GM19395 (cell line): ENCODE measurements around the gene C1QC.

ENCODE experiments used
- ATAC-seq: cut with Tn5 transposase; IDR thresholded peaks from one replicate; pipeline ENCODE4 v1.9.1; 2021; ENCODE audit warnings: mild to moderate bottlenecking, moderate library complexity; ENCODE audit not compliant: unreplicated experiment

Gene C1QC

DNA sequence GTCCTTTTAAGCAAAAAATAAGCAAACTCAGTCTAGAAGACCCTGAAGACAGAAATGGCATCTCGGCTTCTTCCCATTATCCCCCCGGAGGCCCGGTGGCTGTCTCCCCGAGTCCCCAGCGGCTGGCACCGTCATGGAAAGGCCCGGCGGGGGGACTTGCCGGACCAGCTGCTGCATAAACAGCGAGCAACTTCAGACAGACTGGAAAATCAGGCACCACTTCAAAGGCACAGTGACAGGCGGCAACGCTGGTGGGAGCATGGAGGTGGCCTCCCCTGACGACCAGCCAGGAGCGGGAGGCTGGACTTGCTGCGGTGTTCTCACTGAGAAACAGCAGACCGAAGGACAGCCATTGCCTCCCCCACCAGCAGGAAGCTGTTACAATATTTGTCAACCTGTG lies 25.4 kb upstream of the C1QC start:
- no peak for ATAC-seq

DNA sequence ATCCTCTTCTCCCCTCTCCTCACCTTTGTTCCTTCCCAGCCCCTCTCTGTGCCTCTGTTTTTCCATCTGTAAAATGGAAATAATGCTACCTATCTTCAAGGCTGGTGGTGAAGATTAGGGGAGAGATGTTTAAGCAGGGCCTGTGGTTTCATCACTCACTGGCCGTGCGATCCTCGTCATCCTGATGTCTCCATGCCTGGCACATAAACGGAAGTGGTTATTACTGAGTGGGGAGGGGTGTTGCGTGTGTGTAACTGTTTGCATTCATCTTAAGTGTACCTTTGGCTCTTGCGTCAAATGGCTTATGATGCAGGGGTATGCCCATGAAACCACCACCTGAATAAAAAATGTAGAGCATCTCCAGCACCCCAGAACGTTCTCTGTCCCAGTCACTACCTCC lies 24.2 kb upstream of the C1QC start:
- ATAC-seq, result no peak

DNA sequence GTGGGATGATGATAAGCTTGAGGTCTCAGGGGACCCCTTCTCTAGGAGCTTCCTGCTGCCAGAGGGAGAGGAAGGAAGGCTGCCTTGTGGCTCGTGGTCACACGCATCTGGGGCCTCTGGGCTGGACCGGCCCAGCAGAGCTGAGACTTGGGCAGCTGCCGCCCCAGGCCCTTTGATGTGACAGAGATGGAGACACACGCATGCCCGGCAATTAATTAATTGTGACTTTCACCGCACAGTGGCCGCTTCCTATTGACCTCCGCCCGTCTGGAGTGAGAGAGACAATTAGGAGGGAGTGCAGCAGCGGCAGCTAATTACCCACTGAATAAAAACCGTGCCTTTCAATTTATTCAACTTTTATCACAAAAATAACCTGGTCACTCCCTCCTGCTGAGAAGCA lies 23.6 kb upstream of the C1QC start:
- no peak for ATAC-seq

DNA sequence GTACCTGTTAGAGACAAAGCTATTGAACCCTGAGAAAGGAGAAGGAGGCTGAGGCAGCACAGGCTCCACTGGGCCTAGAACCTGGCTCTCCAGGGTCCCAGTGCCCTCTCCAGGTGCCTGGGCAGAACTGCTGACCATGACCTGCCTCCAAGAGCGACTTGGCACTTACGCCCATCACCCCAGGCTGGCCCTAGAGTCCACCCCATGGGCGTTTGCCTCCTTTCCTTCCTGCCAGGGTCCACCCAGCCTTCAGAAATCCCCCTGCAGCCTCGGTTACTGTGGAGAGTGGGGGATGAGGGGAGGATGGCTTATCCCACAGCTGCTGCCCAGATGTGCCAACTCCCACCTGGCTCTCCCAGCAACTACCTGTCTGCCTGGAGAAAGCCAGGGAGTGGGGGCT lies 21.7 kb upstream of the C1QC start:
- no peak for ATAC-seq

DNA sequence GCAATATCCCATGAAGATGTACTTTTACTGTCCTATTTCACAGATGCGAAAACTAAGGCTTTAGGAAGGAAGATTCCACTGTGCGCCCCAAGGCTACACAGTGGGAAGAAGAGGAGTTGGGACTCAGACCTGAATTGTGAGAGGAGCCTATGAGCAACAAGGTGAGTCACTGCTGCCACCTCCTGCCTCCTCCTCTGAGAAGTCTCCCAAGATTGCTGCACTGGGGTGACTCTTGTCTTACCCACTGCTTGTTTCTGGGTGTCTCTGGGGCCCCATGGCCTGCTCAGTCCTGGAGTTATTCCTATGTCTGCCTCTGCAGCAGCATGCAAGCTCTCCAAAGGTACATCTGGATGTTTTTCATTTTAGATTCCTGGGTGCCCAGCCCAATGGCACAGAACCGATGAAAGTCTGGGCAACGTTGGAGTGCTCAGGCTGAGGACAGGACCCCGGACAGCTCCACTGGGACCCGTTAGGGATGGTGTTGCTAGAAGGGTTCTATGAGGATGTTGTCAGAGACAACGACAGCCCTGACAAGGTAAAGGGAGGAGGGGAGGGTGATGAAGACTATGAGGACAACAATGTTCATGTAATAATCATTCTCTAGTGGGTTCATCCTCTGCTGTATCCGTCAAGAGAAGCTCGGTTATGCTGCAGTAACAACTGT lies 18.0 kb upstream of the C1QC start:
- ATAC-seq, result no peak

DNA sequence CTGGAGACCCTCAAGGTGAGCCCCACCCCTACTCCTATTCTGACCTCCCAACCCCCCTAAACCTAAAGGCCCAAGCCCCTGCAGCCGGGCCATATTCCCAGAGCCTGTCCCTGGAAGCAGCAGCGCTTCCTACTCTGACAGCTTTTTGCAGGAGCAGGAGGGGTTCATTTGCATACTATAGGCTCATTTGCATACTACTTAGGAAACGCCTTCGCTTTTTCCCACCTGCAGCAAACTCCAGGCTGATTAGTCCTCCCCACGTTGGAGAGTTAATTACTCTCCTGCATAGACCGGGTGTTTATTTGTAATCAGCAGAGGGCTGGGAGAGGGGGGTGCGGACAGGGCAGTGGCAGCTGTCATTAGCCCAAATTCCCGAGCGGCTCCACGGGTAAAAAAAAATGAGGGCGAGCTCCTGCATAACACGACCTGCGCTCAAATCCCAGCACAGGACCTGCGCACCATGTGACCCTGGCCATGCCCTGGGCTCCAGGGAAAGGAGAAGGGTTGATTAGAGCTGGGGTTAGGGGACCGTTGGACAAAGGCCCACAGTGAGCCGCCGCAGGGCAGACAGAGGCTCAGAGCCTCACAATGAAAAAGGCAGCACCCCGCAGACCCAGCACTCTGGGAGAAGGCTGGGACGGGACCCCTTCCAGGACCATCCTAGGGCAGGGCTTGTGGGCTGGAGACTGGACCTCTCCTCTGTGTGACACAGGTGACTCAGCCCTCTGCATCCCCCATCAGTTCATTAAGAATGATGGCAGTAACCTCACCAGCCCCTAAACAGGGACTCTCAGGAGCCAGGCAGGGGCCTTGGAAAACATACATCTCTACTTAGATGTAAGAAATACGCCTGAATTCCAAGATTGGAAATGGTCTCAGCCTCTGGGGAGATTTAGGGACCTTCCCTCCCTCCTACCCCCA lies 16.9 kb upstream of the C1QC start:
- no peak for ATAC-seq

DNA sequence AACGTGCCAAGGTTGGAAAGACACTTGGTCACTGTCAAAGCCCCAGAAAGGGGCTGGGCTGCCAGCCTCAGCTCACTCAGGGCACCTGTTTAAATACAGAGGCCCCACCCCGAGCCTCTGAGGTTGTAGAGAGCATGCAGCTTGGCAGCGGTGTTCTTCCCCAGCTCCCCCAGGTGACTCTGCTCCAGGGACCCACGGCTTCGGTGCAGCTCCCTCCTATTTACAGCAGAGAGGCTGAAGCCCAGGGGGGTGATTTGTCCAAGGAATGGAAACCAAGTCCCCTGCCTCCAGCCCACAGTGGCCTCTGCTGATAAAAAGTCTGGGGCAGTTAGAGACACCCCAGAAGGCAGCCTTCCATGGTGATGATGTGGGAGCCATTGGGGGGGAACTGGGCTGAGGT lies 16.1 kb upstream of the C1QC start:
- no peak for ATAC-seq

DNA sequence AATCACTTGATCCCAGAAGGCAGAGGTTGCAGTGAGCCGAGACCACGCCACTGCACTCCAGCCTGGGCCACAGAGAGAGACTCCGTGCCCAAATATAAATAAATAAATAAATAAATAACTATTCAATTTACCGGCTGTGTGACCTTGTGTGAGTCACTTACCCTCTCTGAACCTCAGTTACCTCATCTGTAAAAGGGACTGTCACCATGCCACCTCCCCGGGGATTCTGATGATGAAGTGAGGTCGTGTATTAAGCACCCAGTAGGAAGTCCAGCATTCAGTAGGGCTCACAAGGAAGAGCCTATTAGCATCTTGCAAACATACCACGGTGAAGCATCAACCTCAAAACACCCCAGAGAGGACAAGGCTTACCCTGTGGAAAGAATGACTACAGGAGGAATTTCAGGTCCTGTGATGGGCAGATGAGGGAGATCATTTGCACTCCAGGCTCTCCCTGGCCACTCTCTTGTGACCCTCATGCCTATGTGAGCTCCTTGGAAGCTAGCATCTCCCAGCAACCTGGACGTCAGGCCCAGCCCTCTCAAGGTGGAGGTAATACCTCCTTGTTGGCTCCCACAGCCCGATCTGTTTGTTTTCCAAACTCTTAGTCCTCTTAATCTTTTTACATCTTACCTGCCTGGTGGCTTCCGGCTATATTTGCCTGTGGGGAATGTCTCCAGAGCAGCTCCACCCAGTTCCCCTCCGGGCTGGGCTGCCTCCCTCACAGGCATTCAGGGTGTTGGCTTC lies 14.6 kb upstream of the C1QC start:
- no peak for ATAC-seq

DNA sequence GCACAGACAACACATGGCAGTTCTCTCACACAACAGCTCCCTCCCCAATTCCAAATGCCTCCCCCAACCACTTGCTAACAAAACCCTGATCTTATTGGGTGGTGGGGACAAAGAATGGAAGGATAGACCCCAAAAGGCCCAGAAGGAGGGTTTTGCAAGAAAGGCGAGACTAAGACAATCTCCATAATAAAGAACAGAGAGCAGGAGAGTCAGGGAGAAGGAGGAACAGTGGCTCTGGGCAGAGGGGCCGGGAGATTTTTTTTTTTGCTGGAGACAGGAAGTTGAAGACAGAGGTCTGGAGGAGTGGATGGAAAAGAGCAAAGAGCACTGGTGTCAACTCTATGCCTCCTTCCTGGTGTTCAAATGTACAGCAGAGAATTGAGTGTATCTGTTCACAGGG lies 13.5 kb upstream of the C1QC start:
- ATAC-seq, result no peak

DNA sequence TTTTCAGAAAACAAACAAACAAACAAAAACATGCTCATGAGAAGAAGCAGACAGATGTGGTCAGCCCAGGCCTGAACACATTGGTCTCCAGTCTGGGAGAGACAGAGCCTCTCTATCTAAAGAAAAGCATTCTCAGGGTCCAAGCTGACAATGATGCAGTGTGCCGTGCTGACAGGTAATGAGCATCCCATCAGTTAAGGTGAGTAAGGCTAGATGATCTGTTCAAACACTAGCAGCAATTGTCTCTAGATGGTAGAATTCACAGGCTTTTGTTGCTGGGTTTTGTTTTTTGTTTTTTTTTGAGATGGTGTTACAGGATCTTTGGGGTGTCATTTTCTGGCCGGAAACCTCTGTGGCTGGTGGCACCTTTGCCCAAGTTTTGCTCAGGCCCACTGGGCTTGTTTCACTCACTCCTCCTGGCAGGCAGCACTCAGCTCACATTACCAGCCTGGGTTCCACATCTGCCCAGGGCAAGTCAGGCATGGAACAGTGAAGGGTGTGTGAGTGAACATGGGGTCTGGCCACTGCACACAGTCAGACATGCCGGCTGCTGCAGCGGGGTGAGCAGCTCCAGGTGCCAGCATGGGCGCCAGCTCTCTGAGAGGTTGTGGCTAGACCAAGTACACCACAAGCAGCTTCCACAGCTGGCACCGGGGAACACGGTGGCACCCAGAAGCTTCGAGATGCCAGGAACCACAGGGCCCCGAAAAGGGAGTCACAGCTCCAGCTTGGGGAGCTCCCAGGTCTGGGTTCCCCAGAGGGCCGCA lies 9.6 kb upstream of the C1QC start:
- ATAC-seq, result no peak

DNA sequence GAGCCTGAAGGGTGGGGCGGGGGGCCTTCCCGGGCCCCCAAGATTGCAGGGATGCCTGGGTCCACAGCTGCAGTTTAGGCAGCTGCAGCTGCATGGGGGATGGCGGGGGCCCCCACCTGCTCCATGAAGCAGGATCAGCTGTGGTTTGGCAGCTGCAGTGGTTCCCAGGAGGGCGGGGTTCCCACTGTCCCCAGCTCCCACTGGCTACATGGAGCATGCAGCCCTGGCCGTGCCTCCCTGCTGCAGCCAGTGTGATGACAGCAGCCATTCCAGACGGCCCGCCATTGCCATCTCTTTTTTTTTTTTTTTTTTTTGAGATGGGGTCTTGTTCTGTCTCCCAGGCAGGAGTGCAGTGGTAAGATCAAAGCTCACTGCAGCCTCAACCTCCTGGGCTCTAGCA lies 8.0 kb upstream of the C1QC start:
- ATAC-seq, result no peak

DNA sequence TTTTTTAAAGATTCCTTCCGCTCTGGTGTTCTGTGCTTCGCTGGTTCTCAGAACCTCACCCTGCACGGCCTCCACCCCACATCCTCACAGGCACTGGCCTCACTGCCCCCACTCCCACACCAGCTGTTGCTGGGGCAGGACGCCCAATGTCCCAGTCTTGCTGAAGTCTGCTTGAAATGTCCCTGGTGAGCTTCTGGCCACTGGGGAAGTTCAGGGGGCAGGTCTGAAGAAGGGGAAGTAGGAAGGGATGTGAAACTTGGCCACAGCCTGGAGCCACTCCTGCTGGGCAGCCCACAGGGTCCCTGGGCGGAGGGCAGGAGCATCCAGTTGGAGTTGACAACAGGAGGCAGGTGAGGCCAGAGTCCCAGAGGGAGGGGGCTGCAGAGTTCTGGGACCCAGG lies 7.1 kb upstream of the C1QC start, which contains the start of gene C1QA:
Gene C1QA, plus strand, starts transcription at position 276 of the 400 bp plus-strand sequence. CDS start 989 bp downstream, outside the sequence.
- no peak for ATAC-seq

DNA sequence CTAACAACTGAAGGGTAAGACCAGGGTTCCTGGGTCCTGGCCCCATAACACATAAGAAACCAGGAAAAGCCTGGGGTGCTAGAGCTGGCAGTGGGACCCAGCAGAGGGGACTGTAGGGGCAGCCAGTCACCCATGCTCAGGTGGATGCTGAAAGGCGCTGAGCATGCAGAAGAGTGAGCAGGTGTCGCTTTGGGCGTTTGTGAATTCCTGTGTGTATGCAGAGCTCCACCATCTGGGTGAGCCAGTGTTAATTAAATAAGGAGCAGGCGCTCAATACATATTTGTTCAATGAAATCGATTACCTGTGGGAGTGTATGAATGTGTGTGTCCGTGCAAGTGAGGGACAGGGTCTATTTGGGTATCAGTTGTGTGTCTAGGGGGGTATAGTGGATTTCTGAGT lies 6.5 kb upstream of the C1QC start:
- no peak for ATAC-seq

DNA sequence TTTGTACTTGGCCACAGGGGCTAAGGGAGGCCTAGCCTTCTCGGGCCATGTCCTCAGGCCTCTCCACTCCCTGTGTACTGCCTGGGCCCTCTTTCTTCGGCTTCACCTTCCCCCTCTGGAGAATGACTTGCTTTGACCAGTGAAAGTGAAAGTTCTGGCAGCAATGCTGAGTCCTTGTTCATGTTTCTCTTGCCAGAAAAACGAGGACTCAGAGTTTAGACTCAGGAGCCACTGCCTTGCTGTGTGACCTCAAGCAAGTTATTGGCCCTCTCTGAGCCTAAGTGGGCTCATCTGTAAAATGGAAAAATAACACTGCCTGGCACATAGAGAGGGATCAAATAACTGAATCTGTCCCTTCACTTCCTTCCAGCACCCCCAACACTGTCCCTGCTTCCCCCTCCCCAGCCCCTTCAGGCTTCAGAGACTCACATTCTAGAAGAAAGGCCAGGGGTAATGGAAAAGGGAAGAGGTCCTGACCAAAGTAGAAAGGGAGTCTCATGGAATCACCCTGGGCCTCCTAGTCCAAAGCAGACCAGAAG lies 5.5 kb upstream of the C1QC start:
- no peak for ATAC-seq

DNA sequence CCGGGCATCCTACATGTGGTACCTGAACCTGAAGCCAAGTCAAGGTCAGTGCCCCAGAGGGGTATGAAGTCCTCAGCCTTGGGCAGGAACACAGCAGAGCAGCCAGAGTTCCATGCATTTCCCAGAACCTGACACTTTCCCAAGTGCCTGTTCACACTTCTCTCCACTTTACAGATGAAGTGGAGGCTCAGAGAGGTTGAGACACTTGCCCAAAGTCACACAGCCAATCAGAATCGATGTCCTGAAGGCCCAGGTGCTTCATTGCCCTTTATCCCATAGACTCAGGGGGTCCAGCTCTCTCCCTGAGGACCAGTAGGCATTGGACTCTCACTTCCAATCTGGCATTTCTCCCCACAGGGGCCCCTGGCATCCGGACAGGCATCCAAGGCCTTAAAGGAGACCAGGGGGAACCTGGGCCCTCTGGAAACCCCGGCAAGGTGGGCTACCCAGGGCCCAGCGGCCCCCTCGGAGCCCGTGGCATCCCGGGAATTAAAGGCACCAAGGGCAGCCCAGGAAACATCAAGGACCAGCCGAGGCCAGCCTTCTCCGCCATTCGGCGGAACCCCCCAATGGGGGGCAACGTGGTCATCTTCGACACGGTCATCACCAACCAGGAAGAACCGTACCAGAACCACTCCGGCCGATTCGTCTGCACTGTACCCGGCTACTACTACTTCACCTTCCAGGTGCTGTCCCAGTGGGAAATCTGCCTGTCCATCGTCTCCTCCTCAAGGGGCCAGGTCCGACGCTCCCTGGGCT lies 4.8 kb upstream of the C1QC start:
- no peak for ATAC-seq

DNA sequence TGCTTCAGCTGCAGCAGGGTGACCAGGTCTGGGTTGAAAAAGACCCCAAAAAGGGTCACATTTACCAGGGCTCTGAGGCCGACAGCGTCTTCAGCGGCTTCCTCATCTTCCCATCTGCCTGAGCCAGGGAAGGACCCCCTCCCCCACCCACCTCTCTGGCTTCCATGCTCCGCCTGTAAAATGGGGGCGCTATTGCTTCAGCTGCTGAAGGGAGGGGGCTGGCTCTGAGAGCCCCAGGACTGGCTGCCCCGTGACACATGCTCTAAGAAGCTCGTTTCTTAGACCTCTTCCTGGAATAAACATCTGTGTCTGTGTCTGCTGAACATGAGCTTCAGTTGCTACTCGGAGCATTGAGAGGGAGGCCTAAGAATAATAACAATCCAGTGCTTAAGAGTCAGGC lies 4.1 kb upstream of the C1QC start:
- ATAC-seq, result no peak

DNA sequence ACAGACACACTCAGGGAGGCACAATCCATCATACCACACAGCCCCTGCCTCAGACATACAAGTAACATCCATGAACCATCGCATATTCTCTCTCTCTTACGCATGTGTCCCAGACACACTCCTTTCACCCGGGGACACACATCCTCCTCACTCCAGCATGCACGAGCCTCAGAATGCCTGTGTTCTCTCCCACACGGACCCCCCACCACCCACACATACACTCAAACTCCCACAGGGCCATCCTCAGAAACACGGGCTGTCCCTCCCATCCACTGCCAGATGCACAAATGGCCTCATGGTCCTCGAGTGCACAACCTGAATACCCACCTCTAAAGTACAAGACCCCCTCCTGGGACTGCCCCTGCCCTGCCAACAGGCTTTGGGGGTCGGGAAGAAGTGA lies 2.2 kb upstream of the C1QC start:
- ATAC-seq, result no peak

DNA sequence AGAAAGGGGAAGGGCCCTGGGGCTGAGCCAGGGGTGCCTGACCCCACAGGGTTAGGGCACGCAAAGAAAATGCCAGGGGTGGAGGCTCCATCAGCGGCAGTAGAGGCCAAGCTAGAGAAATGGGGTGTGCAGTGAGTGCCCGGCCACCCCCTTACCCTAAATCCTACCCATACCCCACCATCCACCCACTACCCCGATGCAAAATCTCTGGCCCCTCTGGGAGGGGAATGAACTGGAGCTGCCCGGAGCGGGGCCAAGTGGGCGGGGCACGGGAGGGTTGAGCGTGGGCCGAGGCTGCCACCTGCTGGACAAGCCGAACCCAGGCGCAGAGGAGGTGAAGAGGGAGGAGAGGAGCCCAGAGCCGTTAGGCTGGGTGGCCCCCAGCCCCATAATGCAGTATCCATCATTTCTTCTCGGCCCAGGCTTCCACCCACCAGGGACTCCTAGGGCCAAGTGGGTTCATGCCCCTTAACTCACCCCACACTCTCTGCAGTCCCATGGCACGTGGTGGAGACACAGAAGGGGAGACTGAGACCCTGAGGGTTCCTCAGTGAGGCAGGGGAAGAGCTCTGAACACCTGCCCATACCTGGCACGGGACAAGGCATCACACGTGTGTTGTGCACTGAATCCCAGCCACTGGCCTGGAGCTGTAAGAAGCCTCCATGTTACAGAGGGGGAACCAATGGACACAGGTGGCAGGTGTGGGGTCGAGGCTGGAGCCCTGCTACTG lies 1.4 kb upstream of the C1QC start:
- no peak for ATAC-seq

DNA sequence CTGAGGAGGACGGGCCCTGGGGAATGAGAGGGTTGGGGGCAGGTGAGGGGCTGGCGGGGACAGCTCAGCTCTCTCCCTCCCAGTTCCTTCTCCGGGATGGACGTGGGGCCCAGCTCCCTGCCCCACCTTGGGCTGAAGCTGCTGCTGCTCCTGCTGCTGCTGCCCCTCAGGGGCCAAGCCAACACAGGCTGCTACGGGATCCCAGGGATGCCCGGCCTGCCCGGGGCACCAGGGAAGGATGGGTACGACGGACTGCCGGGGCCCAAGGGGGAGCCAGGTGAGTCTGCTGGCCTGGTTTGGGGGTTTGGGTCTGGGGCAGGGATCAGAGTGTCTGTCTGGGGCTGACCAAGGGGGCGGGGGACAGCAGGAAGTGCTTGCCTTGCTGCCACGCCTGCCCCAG lies 495 bp downstream of the C1QC start:
- ATAC-seq, result no peak
